ENCODE results near the gene SUCO. TPM values are rescaled to one million over a fixed set of nuclear protein-coding genes. Genes with fewer than 3 reads are reported as not detected.

The SUCO gene
- total and polyA plus RNA-seq, 3 donors from 2014 or later: 47.8 to 139 (median 126) TPM

GRCh38 chr1:172626845-172627244 is 93.9 kb downstream of the SUCO start:
- WGBS, 2 donors: 35 to 60% methylated on average over 3 of the region's 3 CpGs
- no peaks in the 10 kb centered on the region for H3K36me3 ChIP-seq (ENCODE audit: low read depth, missing control alignments)
- no peak overlapping the region for H3K27ac ChIP-seq
- H3K4me3 ChIP-seq: no peak overlapping the region
- H3K4me1 ChIP-seq: no peaks in the 10 kb centered on the region
- no peaks in the 10 kb centered on the region for H3K27me3 ChIP-seq
- H3K9me3 ChIP-seq: no peaks in the 10 kb centered on the region
- intact Hi-C loops (cut with DNase I; ENCODE audit: low total_unique reads): no loop called here
- no peak for DNase-seq
- TF ChIP-seq POLR2A (IDR thresholded peaks at IDR 0.05) (no peak), CTCF (IDR thresholded peaks at IDR 0.05) (no peak)

- intact Hi-C loops (cut with DNase I; ENCODE audit: low total_unique reads): no loop called here
- H3K4me3 ChIP-seq: no peak overlapping the region
- no peak for DNase-seq
- WGBS, 2 donors: 95 to 96% methylated on average over 3 of the region's 3 CpGs
- no peak overlapping the region for H3K27ac ChIP-seq
- TF ChIP-seq CTCF (IDR thresholded peaks at IDR 0.05): no peak
- TF ChIP-seq POLR2A (IDR thresholded peaks at IDR 0.05): no peak
- no peaks in the 10 kb centered on the region for H3K36me3 ChIP-seq (ENCODE audit: low read depth, missing control alignments)
- H3K9me3 ChIP-seq: no peaks in the 10 kb centered on the region
- no peaks in the 10 kb centered on the region for H3K27me3 ChIP-seq
- no peaks in the 10 kb centered on the region for H3K4me1 ChIP-seq
Measured at GRCh38 chr1:172627702-172628101, 94.8 kb downstream of the SUCO start.

GRCh38 chr1:172628401-172628800 is 95.5 kb downstream of the SUCO start:
- intact Hi-C loops (cut with DNase I; ENCODE audit: low total_unique reads): no loop called here
- Histone ChIP-seq H3K4me3 (no peak overlapping the region), H3K27ac (no peak overlapping the region), H3K36me3 (ENCODE audit: low read depth, missing control alignments) (no peaks in the 10 kb centered on the region), H3K4me1 (no peaks in the 10 kb centered on the region), H3K27me3 (no peaks in the 10 kb centered on the region), H3K9me3 (no peaks in the 10 kb centered on the region)
- 63 to 73% methylated on average over 4 of the region's 4 CpGs for WGBS, 2 donors
- DNase-seq: no peak
- TF ChIP-seq CTCF (IDR thresholded peaks at IDR 0.05) (no peak), POLR2A (IDR thresholded peaks at IDR 0.05) (no peak)

- Histone ChIP-seq H3K27me3 (no peaks in the 10 kb centered on the region), H3K9me3 (no peaks in the 10 kb centered on the region), H3K4me3 (no peak overlapping the region), H3K27ac (no peak overlapping the region), H3K4me1 (no peaks in the 10 kb centered on the region), H3K36me3 (ENCODE audit: low read depth, missing control alignments) (no peaks in the 10 kb centered on the region)
- no peak for TF ChIP-seq POLR2A (IDR thresholded peaks at IDR 0.05)
- no peak for TF ChIP-seq CTCF (IDR thresholded peaks at IDR 0.05)
- WGBS, 2 donors: 87 to 89% methylated on average over 2 of the region's 2 CpGs
- DNase-seq: no peak
- intact Hi-C loops (cut with DNase I; ENCODE audit: low total_unique reads): no loop called here
Measured at GRCh38 chr1:172629170-172629569, 96.2 kb downstream of the SUCO start.

- Histone ChIP-seq H3K4me3 (no peak overlapping the region), H3K27ac (no peak overlapping the region), H3K36me3 (ENCODE audit: low read depth, missing control alignments) (no peaks in the 10 kb centered on the region), H3K27me3 (no peaks in the 10 kb centered on the region), H3K9me3 (no peaks in the 10 kb centered on the region), H3K4me1 (no peaks in the 10 kb centered on the region)
- 94 to 100% methylated on average over 2 of the region's 2 CpGs for WGBS, 2 donors
- TF ChIP-seq POLR2A (IDR thresholded peaks at IDR 0.05): no peak
- no peak for TF ChIP-seq CTCF (IDR thresholded peaks at IDR 0.05)
- intact Hi-C loops (cut with DNase I; ENCODE audit: low total_unique reads): no loop called here
- no peak for DNase-seq
Measured at GRCh38 chr1:172629638-172630037, 96.7 kb downstream of the SUCO start.
